Neural cell (in vitro differentiated cells): ENCODE results near the gene CLTCL1. TPM values are rescaled to one million over a fixed set of nuclear protein-coding genes. Genes with fewer than 3 reads are reported as not detected.

Experiments
- H2AFZ ChIP-seq: fragments of 200-600, 300-800 bp; sonication (generic), shearing (Covaris generic); 2 replicates; pipeline ENCODE4 v1.6.0; 2014; ENCODE audit warnings: low read depth, mild to moderate bottlenecking, antibody characterized with exemption, low read length, moderate library complexity
- H3F3A ChIP-seq: fragments of 200-600 bp; shearing (Covaris generic); 2 replicates; pipeline ENCODE4 v1.6.1; 2016; ENCODE audit warnings: mild to moderate bottlenecking, moderate library complexity, mixed read lengths, antibody characterized with exemption, low read length; ENCODE audit not compliant: insufficient read depth, poor library complexity, severe bottlenecking
- H3K27ac ChIP-seq: fragments of 200-600, 300-800 bp; sonication (generic), shearing (Covaris generic); 2 replicates; pipeline ENCODE4 v1.5.1; 2014; ENCODE audit warnings: mild to moderate bottlenecking, low read length, moderate library complexity
- H3K27me3 ChIP-seq: fragments of 300-800, 200-600 bp; sonication (generic), shearing (Covaris generic); 2 replicates; pipeline ENCODE4 v1.6.0; 2014; ENCODE audit warnings: mild to moderate bottlenecking, low read depth, low read length, moderate library complexity; ENCODE audit not compliant: insufficient read depth
- H3K36me3 ChIP-seq: fragments of 300-800, 200-600 bp; sonication (generic), shearing (Covaris generic); 2 replicates; pipeline ENCODE4 v1.5.1; 2014; ENCODE audit warnings: mild to moderate bottlenecking, antibody characterized with exemption, low read length, moderate library complexity; ENCODE audit not compliant: insufficient read depth
- H3K4me2 ChIP-seq: fragments of 300-800, 200-600 bp; sonication (generic), shearing (Covaris generic); 2 replicates; pipeline ENCODE4 v1.6.0; 2014; ENCODE audit warnings: mild to moderate bottlenecking, low read length
- H3K4me3 ChIP-seq: fragments of 300-800, 200-600 bp; sonication (generic), shearing (Covaris generic); 2 replicates; pipeline ENCODE4 v1.5.1; 2014; ENCODE audit warnings: mild to moderate bottlenecking, low read length, moderate library complexity
- H3K79me2 ChIP-seq: fragments of 200-600 bp; shearing (Covaris generic); replicated peaks from 2 replicates; pipeline ENCODE4 v1.6.0; 2014; ENCODE audit warnings: mild to moderate bottlenecking, low read length, moderate library complexity; ENCODE audit not compliant: insufficient read depth
- H3K9ac ChIP-seq: fragments of 300-800, 200-600 bp; sonication (generic), shearing (Covaris generic); 2 replicates; pipeline ENCODE4 v1.6.1; 2016; ENCODE audit warnings: mild to moderate bottlenecking, low read length, mixed read lengths
- H3K9me2 ChIP-seq: fragments of 200-600 bp; shearing (Covaris generic); 2 replicates; pipeline ENCODE4 v1.6.1; 2016; ENCODE audit warnings: mild to moderate bottlenecking, low read length, mixed read lengths; ENCODE audit not compliant: insufficient read depth
- H3K9me3 ChIP-seq: fragments of 200-600, 300-800 bp; sonication (generic), shearing (Covaris generic); 2 replicates; pipeline ENCODE4 v1.6.1; 2016; ENCODE audit warnings: mild to moderate bottlenecking, mixed run types, low read length, moderate library complexity, mixed read lengths
- H4K20me1 ChIP-seq: fragments of 200-600 bp; shearing (Covaris generic); 2 replicates; pipeline ENCODE4 v1.6.1; 2016; ENCODE audit warnings: mild to moderate bottlenecking, mixed run types; ENCODE audit not compliant: insufficient read depth
- EP300 ChIP-seq: fragments of 450-650 bp; conservative IDR thresholded peaks from 2 replicates; pipeline ENCODE4 v1.6.1; 2014; ENCODE audit warnings: antibody characterized with exemption, mild to moderate bottlenecking, moderate library complexity; ENCODE audit not compliant: poor library complexity, severe bottlenecking
- EZH2 ChIP-seq: fragments of 200-600, 300-800 bp; shearing (Covaris generic), sonication (generic); IDR thresholded peaks from 2 replicates; pipeline ENCODE4 v1.6.1; 2014; ENCODE audit warnings: antibody characterized with exemption, low read length, borderline replicate concordance, mild to moderate bottlenecking; ENCODE audit not compliant: insufficient read depth, poor library complexity, severe bottlenecking
- MXI1 ChIP-seq: fragments of 450-650 bp; conservative IDR thresholded peaks from 2 replicates; pipeline ENCODE4 v1.6.1; 2014; ENCODE audit warnings: antibody characterized with exemption, mild to moderate bottlenecking; ENCODE audit not compliant: poor library complexity, severe bottlenecking
- POLR2AphosphoS5 ChIP-seq: IDR thresholded peaks from 2 replicates; pipeline ENCODE4 v1.6.1; 2012
- RAD21 ChIP-seq: fragments of 450-650 bp; conservative IDR thresholded peaks from 2 replicates; pipeline ENCODE4 v1.6.1; 2014; ENCODE audit warnings: antibody characterized with exemption, mild to moderate bottlenecking, moderate library complexity
- SMC3 ChIP-seq: fragments of 450-650 bp; conservative IDR thresholded peaks from 2 replicates; pipeline ENCODE4 v1.6.1; 2014; ENCODE audit warnings: antibody characterized with exemption, mild to moderate bottlenecking, moderate library complexity; ENCODE audit not compliant: poor library complexity
- TAF1 ChIP-seq: IDR thresholded peaks from 2 replicates; pipeline ENCODE4 v1.6.1; 2012; ENCODE audit warnings: low read depth
- polyA plus RNA-seq: library from polyadenylated mRNA; depleted of rRNA; stranded (reverse); fragments of >200 nt; gene quantifications from 2 replicates; pipeline ENCODE4 v1.2.3, GENCODE V29; 2014
- TF ChIP-seq, protein P1 (sequence below): fragments of 450-650 bp; IDR thresholded peaks from 2 replicates; pipeline ENCODE4 v1.5.1; 2014; ENCODE audit warnings: antibody characterized with exemption, mild to moderate bottlenecking, moderate library complexity; ENCODE audit not compliant: poor library complexity, severe bottlenecking
- TF ChIP-seq, protein P2 (sequence below): IDR thresholded peaks from 2 replicates; pipeline ENCODE4 v1.6.1; 2012; ENCODE audit warnings: borderline replicate concordance

The CLTCL1 gene
- polyA plus RNA-seq, 1 donor from 2014 or later = 7.8 TPM

DNA sequence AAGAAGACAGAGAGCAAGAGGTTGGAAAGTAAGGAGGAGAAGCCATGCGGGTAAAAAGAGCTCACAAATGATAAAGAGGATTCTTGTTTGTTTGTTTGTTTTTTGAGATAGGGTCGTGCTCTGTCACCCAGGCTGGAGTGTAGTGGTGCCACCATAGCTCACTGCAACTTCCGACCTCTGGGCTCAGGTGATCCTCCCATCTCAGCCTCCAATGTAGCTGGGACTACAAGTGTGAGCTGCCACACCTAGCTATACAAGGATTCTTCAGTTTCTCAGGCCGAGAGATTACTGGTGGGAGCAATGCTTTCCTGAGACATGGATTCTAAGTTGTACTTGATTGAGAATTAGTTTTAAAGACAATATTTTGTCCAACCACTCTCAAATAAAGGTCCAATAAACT, 55.6 kb downstream of the CLTCL1 start:
- H3K4me3 ChIP-seq = no peak overlapping the region
- H3K9ac ChIP-seq = no peak overlapping the region
- TF ChIP-seq, protein P1, sequence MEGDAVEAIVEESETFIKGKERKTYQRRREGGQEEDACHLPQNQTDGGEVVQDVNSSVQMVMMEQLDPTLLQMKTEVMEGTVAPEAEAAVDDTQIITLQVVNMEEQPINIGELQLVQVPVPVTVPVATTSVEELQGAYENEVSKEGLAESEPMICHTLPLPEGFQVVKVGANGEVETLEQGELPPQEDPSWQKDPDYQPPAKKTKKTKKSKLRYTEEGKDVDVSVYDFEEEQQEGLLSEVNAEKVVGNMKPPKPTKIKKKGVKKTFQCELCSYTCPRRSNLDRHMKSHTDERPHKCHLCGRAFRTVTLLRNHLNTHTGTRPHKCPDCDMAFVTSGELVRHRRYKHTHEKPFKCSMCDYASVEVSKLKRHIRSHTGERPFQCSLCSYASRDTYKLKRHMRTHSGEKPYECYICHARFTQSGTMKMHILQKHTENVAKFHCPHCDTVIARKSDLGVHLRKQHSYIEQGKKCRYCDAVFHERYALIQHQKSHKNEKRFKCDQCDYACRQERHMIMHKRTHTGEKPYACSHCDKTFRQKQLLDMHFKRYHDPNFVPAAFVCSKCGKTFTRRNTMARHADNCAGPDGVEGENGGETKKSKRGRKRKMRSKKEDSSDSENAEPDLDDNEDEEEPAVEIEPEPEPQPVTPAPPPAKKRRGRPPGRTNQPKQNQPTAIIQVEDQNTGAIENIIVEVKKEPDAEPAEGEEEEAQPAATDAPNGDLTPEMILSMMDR = no peak
- no peak for TF ChIP-seq MXI1
- H3K27ac ChIP-seq = no peak overlapping the region
- H3K4me2 ChIP-seq = no peak overlapping the region
- no peaks in the 10 kb centered on the region for H4K20me1 ChIP-seq
- H2AFZ ChIP-seq = no peak overlapping the region
- H3F3A ChIP-seq = no peaks in the 10 kb centered on the region
- H3K9me3 ChIP-seq = no peaks in the 10 kb centered on the region
- H3K27me3 ChIP-seq = no peaks in the 10 kb centered on the region
- H3K79me2 ChIP-seq = no peaks in the 10 kb centered on the region
- H3K9me2 ChIP-seq = no peaks in the 10 kb centered on the region
- no peaks in the 10 kb centered on the region for H3K36me3 ChIP-seq

DNA sequence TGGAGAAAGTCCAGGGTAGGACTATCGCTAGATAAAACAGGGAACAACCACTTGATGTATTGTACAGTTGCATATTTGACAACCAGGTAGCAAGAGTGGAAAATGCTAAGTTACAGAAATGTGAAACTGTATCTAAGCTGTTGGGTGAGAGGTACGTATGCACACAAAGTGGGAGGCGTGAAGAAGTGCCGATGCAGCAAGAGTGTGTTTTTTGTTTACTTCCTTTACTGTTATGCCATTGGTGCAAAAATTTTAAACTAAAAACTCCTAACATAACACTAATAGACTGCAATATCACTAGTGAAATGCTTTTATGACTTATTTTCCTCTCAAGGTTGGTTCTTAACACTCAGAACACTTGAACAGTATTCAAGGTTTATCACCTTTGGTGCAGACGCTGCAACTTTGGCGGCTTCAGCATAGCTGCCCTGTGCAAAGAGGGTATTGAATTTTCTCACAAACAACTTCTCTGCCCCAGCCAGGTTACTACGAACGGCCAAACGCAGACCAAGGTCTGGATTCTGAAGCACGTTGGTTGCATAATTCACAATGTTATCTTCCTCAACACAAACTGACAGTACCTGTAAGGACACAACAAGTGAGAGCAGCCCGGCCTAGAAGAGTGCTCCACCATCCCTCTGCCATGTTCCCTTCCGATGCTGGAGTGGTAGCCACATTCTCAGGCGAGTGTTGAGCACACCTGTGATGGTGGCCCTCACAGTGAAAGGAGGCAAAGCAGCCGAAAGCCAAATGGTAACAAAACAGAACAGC, 57.2 kb downstream of the CLTCL1 start:
- TF ChIP-seq EZH2 = no peak
- TF ChIP-seq, protein P1 = no peak
- Histone ChIP-seq H3K79me2 (no peaks in the 10 kb centered on the region), H4K20me1 (no peaks in the 10 kb centered on the region), H3K9me3 (no peaks in the 10 kb centered on the region), H3K36me3 (no peaks in the 10 kb centered on the region), H3K4me3 (no peak overlapping the region), H3F3A (no peaks in the 10 kb centered on the region), H2AFZ (no peak overlapping the region), H3K4me2 (no peak overlapping the region), H3K27me3 (no peaks in the 10 kb centered on the region), H3K9ac (no peak overlapping the region), H3K9me2 (no peaks in the 10 kb centered on the region), H3K27ac (no peak overlapping the region)

DNA sequence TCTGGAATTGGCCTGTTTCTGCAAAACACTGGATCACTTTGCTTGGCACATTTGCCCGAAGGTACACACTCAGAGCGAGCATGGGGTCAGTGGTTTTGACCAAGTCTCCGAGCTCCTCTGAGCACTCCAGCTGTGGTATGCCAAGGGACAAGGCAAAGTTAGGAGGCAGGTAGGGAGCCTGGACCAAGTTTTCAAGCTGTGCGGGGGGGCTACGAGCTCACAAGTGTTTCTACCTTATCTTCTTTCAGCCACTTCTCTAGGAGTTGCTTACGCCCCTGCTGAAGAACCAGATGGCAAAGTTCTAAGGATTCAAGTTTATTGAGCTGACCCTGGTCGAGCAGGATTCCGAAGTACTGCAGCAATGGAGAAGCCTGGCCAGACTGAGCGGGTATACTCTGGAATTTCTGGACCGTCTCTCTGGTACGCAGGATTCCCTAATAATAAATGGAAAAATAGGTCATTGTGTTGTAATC, 58.3 kb downstream of the CLTCL1 start:
- H3F3A ChIP-seq = no peaks in the 10 kb centered on the region
- no peaks in the 10 kb centered on the region for H3K9me2 ChIP-seq
- no peaks in the 10 kb centered on the region for H3K27me3 ChIP-seq
- H3K27ac ChIP-seq = no peak overlapping the region
- H3K79me2 ChIP-seq = no peaks in the 10 kb centered on the region
- no peaks in the 10 kb centered on the region for H3K9me3 ChIP-seq
- no peaks in the 10 kb centered on the region for H4K20me1 ChIP-seq
- no peak overlapping the region for H3K4me3 ChIP-seq
- no peak overlapping the region for H2AFZ ChIP-seq
- TF ChIP-seq EZH2 = no peak
- no peak for TF ChIP-seq EP300
- no peak for TF ChIP-seq MXI1
- TF ChIP-seq POLR2AphosphoS5 = no peak
- no peak for TF ChIP-seq RAD21
- TF ChIP-seq, protein P2, sequence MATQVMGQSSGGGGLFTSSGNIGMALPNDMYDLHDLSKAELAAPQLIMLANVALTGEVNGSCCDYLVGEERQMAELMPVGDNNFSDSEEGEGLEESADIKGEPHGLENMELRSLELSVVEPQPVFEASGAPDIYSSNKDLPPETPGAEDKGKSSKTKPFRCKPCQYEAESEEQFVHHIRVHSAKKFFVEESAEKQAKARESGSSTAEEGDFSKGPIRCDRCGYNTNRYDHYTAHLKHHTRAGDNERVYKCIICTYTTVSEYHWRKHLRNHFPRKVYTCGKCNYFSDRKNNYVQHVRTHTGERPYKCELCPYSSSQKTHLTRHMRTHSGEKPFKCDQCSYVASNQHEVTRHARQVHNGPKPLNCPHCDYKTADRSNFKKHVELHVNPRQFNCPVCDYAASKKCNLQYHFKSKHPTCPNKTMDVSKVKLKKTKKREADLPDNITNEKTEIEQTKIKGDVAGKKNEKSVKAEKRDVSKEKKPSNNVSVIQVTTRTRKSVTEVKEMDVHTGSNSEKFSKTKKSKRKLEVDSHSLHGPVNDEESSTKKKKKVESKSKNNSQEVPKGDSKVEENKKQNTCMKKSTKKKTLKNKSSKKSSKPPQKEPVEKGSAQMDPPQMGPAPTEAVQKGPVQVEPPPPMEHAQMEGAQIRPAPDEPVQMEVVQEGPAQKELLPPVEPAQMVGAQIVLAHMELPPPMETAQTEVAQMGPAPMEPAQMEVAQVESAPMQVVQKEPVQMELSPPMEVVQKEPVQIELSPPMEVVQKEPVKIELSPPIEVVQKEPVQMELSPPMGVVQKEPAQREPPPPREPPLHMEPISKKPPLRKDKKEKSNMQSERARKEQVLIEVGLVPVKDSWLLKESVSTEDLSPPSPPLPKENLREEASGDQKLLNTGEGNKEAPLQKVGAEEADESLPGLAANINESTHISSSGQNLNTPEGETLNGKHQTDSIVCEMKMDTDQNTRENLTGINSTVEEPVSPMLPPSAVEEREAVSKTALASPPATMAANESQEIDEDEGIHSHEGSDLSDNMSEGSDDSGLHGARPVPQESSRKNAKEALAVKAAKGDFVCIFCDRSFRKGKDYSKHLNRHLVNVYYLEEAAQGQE = no peak
- no peak for TF ChIP-seq TAF1
- TF ChIP-seq, protein P1 = no peak
- no peak for TF ChIP-seq SMC3
- no peaks in the 10 kb centered on the region for H3K36me3 ChIP-seq
- H3K9ac ChIP-seq = no peak overlapping the region
- H3K4me2 ChIP-seq = no peak overlapping the region
